ENCODE data around the gene DYTN.
"Not testable (repeated sequence)": the region's sequence is repeated elsewhere in the genome, so short reads cannot be mapped to it uniquely, and the experiment has no call there.

Gene DYTN, protein sequence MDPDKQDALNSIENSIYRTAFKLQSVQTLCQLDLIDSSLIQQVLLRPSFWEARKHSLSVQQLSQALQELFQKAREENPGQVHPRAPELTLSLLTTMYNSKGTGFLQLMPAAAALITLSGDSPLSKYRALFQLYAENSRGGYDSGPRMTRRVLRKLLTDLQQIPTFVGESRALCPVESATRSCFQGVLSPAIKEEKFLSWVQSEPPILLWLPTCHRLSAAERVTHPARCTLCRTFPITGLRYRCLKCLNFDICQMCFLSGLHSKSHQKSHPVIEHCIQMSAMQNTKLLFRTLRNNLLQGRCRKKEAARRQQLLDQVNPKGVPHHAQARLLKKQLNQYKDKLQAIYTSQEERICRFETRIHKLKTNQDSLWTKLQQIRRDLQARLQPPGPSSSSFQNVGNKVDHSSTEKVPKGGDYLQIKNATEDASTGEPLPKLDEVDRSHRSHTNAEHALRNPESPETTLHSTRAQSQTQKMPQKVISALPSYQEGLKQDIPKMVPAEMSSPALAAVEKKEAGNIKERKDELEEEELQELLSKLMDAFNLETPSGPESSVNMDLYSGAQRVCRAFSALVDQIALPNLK

GRCh38 chr2:206718296-206718695, at the start of gene DYTN:
Gene DYTN, minus strand, starts transcription at chr2:206718396. Its CDS starts 117 bp downstream, at chr2:206718279.
- no peak for DNase-seq (ENCODE audit: low spot score)

DNA sequence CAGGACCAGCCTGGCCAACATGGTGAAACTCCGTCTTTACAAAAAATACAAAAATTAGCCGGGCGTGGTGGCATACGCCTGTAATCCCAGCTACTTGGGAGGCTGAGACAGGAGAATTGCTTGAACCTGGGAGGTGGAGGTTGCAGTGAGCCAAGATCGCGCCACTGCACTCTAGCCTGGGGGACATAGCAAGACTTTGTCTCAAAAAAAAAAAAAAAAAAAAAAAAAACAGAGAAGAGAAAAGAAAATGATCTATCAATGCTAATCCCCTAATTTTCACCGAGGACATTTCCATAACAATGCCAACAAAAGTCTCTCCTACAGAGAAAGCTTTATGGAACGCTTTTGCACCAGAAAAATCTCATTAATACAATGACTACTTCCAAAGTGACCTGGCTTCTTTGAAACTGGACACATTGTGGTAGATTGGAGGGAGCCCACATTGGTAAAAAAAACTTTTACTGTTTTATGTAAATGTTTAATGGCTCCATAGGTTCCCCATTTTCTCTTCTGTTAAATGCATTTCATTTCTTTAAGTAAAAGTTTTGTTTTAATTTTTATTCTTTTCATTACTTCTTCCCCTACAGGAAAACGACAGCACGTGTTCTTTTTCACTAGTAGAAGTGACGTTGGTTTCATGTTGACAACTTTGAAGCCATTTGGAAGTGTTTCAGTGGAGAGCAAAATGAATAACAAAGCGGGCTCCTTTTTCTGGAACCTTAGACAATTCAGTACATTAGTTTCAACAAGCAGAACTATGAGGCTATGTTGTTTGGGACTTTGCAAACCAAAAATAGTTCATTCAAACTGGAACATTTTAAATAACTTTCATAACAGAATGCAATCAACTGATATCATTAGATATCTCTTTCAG, 48.1 kb upstream of the DYTN start:
- no peak for DNase-seq (ENCODE audit: low spot score)

DNA sequence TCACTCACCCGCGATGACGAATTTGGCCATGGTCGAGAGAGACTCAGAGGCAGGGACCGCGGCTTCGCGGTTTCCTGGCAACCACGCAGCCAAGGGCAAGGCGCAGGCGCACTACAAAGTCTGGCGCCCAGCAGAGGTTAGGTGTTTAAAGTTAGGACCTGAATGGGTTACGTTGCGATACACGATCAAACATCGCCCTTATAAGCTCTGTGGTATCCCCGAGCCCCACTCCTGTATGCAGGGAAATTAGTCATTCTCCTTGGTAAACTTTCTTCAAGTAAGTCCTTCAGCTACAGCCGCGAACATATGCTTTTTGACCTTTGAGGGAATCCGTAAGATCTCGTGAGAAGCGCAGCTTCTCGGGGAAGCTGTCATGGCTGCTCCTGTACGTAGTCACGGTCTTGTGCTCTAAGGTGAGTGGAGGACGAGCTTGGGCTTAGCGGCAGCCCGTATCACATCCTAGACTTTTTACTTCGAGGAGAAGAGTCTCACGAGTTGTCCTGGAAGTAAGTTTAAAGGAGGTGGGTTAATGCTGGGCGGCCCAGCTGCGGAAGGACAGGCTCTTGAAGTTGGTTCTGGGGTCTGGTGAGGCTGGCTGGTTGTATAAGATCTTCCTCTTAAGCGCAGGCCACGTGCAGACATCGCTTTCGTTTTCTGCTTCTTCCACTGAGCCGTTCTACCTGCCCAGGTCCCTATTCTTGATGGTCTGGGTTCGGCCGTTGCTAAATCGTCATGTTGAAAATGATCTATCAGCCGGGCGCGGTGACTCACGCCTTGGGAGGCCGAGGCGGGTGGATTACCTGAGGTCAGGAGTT, 47.3 kb upstream of the DYTN start, which contains the start of the genes FASTKD2 and MDH1B:
Gene FASTKD2, plus strand, starts transcription at position 365 of the 815 bp plus-strand sequence. CDS start 1,088 bp downstream, outside the sequence.
Gene MDH1B, minus strand, starts transcription at position 87 of the 815 bp plus-strand sequence. Its CDS starts 57 bp downstream, at position 30.
- DNase-seq (ENCODE audit: low spot score), result peak; percentile 96

GRCh38 chr2:206764673-206765241, 46.6 kb upstream of the DYTN start:
- DNase-seq (ENCODE audit: low spot score), result no peak

DNA sequence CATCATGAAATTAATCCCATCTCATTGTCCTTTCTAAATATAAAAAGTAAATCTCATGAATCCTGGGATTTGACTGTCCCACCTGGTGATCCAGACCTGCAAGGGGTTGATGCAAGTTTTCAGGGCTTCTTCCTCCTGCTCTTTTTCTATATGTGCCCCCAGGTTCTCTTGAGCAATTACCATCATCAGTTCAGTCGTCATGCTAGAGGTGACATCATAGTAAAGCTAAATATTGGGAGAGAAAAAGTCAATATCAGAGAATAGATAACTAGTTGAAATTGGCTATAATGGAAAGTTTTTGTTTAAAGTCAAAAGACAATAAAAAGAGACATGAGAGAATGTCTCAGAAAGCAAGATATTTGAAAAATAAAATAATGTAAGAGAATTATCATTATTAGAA, 38.6 kb upstream of the DYTN start:
- DNase-seq (ENCODE audit: low spot score), result no peak

- peak; percentile 12 for DNase-seq (ENCODE audit: low spot score)
Measured at GRCh38 chr2:206740800-206741199, 22.6 kb upstream of the DYTN start.

DNA sequence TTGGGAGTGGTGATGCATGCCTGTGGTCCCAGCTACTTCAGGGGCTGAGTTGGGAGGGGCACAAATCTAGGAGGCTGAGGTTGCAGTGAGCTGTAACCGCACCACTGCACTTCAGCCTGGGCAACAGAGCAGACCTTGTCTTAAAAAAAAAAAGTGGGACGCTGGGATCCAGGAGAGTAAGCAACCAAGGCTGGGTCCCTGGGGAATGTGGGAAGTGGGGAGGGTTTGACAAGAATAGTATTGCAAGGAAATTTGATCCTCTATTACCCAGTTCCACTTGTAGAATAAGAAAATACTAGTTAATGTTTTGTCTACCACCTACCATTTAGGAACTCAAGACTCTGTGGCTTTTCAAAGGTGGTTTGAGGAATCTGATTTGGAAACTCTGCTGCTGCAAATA, 21.1 kb upstream of the DYTN start:
- DNase-seq (ENCODE audit: low spot score), result no peak

DNA sequence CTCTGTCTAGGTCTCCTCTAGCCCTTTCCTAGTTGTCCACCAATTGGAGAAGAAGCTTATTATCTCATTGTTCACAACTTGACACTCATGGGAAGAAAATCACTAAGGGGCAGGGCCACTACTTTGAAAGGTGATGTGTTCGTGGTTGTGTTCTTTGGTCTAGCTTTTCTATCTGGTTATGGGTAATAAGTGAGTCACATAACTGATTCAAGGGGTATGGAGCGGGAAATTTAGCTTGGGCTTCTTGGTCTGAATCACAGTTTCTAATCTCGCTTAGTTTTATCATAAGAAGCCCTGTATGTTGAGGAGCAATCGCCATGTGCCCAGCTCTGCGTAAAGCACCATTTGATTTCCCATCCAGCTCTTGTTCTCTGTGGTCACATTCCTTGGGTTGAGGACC, 18.7 kb upstream of the DYTN start:
- DNase-seq (ENCODE audit: low spot score), result no peak

- no peak for DNase-seq (ENCODE audit: low spot score)
Measured at GRCh38 chr2:206733341-206733740, 15.1 kb upstream of the DYTN start.

- DNase-seq (ENCODE audit: low spot score), result peak; percentile 48
Measured at GRCh38 chr2:206728277-206729199, 10.3 kb upstream of the DYTN start.

GRCh38 chr2:206727287-206727686, 9.1 kb upstream of the DYTN start:
- DNase-seq (ENCODE audit: low spot score), result no peak

DNA sequence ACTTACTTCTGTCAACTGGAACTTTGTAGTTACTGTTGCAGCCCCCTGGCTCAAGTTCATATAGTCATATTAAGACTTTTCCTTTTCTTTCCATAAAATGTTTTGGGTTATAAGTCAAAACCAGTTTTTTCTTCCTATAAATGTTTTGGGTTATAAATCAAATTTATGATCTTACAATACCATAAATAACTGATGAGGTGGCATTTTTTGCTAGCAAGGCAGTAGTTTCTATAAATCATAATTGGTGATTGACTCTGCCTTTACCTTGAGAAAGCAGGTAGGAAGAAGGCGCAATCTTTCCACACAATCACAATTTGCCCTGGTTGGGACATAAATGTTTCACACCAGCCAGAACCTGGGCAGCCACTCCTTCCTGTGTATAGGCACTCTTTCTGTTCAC, 5.1 kb upstream of the DYTN start:
- no peak for DNase-seq (ENCODE audit: low spot score)

DNA sequence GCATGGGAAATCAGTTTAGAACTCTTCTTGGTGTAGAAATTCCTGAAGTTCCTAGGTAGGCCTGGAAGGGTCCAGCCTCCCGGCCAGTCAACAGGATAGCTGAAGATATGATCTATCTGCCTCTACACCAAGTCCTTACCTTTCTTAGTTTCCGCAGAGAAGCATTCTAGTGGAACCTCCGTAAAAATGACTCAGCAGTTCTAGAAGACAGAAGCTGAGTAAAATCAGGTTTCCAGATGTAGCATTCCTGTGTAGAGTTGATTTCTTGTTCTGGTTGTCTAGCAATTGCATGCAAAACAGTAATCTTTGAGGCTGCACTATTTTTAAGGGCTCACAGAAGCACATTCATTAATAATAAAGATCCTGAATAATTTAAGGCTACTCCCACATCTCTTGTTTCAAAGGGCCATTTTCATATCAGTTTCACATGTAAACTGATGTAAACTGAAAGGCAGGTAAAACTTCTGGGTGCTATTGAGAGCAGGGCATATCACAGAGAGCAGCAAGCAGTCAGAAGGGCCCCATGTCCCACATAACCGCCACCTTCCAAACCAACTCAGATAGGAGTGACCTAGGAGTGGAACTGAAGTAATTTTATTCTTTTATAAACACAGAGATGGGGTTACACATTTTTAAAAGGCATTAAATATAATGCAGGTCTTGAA, 3.2 kb upstream of the DYTN start:
- peak; percentile 9 for DNase-seq (ENCODE audit: low spot score)

DNA sequence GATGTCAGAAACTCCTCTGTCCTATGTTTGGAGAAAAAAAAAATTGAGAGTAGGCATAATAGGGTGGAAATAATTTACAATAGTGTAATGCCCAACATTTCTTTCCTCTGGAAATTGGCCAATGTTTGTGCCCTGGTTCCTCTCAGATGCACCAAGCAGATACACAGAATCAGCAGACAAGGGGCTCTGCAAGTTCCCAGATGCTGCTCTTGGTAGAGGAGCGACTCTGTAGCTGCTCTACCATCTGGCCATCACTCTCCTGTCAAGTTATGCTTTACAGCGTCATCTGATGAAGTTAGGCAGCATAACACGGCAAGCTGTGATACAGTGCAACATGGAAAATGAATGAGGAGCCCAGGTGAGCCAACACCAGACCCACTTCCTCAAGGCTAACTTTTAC, 1.6 kb downstream of the DYTN start:
- DNase-seq (ENCODE audit: low spot score), result no peak

DNA sequence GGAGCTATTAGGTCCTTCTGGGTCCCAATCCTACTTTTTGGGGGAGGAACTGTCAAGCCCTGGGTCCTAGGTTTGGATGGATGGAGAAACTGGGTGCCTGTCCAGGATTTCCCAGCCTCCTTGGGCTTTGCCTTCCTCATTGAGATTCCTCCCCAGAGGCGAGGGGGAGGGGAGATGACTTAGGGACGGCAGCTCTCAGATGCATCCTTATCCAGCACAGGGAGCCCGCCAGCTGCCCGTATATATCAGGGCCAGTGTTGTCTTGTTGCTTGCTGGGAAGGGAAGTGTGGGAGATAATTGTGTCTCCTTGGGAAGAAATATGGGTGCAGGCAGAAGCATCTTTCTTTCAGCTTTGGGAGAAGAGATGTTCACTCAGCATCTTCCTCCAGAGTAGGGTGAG, 3.0 kb downstream of the DYTN start:
- not testable (repeated sequence) for DNase-seq (ENCODE audit: low spot score)

- no peak for DNase-seq (ENCODE audit: low spot score)
Measured at GRCh38 chr2:206713746-206714145, 4.5 kb downstream of the DYTN start.

DNA sequence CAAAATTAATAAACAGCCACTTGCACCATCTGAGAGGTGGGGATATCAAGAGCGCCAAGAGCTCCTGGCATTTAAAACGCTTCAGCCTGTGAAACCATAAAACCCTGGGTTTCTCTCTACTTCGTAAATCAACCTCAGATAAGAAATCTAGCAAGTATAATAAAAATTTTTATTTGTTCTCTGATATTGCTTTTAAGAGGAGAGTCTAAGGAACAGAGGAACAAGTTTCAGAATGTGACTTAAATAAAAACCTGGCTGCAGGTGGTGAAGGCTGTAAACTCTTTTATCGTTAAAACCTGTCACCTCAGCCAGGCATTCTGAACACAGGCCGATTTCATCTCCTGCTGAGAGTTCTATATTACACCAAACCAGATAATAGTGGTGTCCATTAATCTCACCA, 9.9 kb downstream of the DYTN start:
- no peak for DNase-seq (ENCODE audit: low spot score)

GRCh38 chr2:206707164-206707701, 11.0 kb downstream of the DYTN start:
- DNase-seq (ENCODE audit: low spot score), result no peak

DNA sequence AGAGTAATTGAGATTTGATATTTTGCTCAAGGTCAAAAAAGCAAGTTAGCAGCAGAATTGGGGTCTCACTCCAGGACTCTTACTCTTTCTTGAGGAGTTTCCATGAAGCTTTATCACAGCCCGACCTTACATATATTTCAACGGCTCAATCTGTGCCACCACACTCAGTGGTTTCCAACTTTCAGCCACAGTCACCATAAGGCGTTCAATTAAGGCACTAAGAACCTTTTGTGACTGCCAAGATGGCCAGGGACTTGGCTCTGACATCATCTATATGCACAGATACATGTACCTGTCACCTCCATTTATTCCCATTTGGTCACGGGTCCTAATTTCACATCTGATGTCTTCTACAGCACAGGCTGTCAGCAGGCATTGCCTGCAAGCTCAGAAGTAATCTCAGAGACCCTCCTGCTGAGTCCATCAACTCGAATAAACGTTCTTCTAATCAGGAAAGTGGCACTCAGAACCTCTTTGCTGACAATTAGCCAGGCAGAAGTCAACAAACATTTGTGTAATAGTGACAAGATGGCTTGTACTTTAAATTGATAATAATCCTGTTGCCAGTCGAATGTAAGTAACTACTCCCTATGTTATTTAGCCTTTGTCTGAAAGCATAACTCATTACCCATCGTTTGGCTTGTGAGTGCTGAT, 16.1 kb downstream of the DYTN start:
- DNase-seq (ENCODE audit: low spot score), result no peak

All from kidney tubule cell (primary cell).